Coronary artery (tissue), 2 donors: ENCODE data around the gene MUC20.

Experiments used
- DNase-seq: peaks from one replicate; pipeline ENCODE4 v3.0.0-alpha.2; 2017; ENCODE audit warnings: low spot score
- H3K27ac ChIP-seq, 2 donors: fragments of 200-600 bp; sonication (generic); one replicate each; pipeline ENCODE4 v1.5.1; 2016 to 2019
- H3K4me3 ChIP-seq: fragments of 200-600 bp; sonication (generic); 2 replicates; pipeline ENCODE4 v1.5.1; 2016; ENCODE audit warnings: mild to moderate bottlenecking, moderate library complexity
- CTCF ChIP-seq: fragments of 200-600 bp; sonication (generic); IDR thresholded peaks from one replicate; pipeline ENCODE4 v1.5.1; 2019; ENCODE audit warnings: antibody characterized with exemption

MUC20 gene

DNA sequence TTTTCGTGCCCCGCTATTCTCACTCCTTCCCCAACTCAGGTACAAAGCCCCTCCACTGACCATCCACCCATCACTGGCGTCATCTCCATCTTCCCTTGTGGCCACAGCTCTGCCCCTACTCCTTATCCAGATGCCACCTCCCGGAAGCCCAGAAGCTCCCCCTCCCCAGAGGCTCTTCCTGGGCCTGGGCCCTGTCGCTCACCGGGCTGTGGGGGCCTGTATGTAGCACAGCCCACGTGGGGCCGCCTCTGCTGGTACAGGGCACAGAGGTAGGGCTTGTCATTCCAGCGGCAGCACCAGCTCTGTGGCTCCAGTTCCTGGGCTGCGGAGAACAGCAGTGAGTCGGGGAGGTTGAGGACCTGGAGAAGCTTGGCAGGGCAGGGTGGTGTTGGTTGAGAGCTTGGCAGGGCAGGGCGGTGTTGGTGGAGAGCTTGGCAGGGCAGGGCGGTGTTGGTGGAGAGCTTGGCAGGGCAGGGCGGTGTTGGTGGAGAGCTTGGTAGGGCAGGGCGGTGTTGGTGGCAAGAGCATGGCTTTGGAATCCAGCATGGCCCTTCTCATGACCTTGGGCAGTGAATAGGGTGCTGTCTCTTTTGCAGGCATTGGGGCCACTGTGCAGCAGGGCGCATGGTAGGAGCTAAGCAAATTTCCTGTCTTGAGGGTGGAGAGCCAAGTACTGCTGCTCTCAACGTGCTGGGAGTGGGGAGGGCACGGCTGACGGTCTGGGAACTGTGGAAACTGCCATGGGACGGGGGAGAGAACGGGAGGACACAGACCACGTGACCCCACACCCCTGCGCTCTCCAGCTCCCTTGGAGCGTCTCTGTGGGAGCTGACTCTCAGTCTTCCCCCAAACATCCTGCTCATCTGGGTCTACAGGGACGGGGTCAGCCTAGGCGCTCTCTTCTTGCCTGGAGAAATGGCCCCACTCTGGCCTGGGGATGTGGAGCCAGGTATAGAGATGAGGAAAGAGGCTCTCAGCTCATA lies 43.4 kb downstream of the MUC20 start:
- TF ChIP-seq CTCF: no peak

DNA sequence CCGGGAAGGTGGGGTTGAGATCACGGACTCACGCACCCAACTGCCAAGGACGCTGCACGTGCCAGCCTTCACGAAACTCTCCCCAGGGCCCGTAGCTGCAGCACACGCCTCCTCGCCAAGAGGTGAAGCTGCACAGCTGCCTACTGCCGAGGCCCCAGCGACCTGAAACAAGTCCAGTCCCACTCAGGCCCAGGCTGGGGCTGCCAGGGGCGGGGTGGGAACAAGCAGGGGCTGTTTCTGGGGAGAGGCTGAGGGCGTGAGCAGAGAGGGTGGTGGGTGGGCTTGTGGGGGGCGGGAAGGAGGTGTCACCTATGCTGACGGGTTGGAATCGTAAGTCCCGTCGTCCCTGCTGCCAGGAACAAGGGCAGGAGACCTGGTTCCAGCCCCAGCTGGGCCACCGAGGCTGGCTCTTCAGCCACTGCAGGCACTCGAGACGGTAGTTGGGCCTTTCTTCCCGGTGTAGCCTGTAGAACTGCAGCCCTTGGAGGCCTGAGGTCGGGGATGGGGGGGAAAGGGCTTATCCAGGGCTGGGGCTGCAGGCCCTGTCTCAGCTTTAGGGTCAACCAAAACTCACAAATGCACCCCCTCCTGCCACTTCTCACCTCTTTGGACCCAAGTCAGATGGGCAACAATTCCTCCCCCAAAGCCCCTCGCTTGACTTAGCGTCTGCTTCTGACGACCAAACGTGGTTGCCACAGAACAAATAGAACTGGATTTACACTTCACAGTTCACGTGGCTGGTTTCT lies 44.4 kb downstream of the MUC20 start:
- no peak overlapping the region for H3K4me3 ChIP-seq
- no peak for TF ChIP-seq CTCF
- H3K27ac ChIP-seq: no peak overlapping the region
- DNase-seq: no peak

More for the DNA sequence above, 43.4 kb downstream of the MUC20 start:
- DNase-seq: no peak
- H3K27ac ChIP-seq: no peak overlapping the region
- H3K4me3 ChIP-seq: no peak overlapping the region

DNA sequence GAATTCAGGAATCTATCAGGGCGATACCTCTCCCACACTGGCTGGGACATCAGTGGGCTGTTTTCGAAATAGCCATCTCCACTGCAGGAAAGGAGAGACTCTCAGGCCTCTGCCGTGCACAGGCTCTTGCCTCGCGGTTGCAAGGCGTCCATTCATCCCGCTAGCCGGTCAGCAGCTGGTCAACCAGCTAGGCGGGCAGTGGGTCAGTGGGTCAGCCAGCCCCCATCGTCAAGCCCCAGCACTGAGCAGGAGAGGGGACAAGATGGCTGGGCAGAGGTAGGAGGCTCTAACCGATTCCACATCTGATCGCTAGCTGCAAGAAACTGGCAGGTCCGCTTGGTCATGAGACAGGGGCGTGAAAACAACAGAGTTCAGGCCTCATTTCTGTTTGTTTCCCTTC lies 45.9 kb downstream of the MUC20 start:
- no peak for DNase-seq
- no peak overlapping the region for H3K4me3 ChIP-seq
- H3K27ac ChIP-seq: no peak overlapping the region
- TF ChIP-seq CTCF: no peak

DNA sequence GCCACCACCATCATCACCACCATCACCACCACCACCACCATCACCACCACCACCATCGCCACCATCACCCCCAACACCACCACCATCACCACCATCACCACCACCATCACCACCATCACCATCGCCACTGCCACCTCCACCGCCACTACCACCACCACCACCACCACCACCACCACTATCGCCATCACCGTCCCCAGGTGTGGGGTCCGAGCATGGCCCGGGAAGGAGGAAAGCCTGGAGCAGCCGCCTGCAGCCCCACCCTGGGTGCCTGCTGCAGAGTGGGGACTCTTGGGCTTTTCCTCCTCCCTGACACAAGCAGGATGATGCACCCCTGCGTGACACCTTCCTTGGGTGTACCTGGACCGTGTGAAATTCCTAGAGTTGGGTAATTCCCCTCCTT lies 47.0 kb downstream of the MUC20 start:
- DNase-seq: no peak
- no peak for TF ChIP-seq CTCF
- H3K27ac ChIP-seq: no peak overlapping the region

GRCh38 chr3:195768414-195768813 lies 47.6 kb downstream of the MUC20 start:
- Histone ChIP-seq H3K27ac (no peak overlapping the region), H3K4me3 (no peak overlapping the region)
- DNase-seq: no peak
- TF ChIP-seq CTCF: no peak

More for the DNA sequence above, 47.0 kb downstream of the MUC20 start:
- H3K4me3 ChIP-seq: no peak overlapping the region

- DNase-seq: no peak
- no peak for TF ChIP-seq CTCF
- no peak overlapping the region for H3K4me3 ChIP-seq
- H3K27ac ChIP-seq: no peak overlapping the region
Measured at GRCh38 chr3:195768831-195769303, 48.1 kb downstream of the MUC20 start.
